Skeletal muscle satellite cell (primary cell): ENCODE measurements around the gene ARL9.

Experiments
- H3K27me3 ChIP-seq: 2 replicates; pipeline ENCODE4 v1.7.0; 2013; ENCODE audit warnings: low read length; ENCODE audit not compliant: control insufficient read depth, insufficient read depth
- H3K36me3 ChIP-seq: 2 replicates; pipeline ENCODE4 v1.7.0; 2013; ENCODE audit warnings: mild to moderate bottlenecking, control low read depth, low read length; ENCODE audit not compliant: insufficient read depth
- H3K4me1 ChIP-seq: 2 replicates; pipeline ENCODE4 v1.7.0; 2013; ENCODE audit warnings: low read length; ENCODE audit not compliant: control insufficient read depth, insufficient read depth
- H3K4me2 ChIP-seq: 2 replicates; pipeline ENCODE4 v1.7.0; 2013; ENCODE audit warnings: mild to moderate bottlenecking, low read length
- H3K4me3 ChIP-seq: 2 replicates; pipeline ENCODE4 v1.7.0; 2013; ENCODE audit warnings: low read length
- H3K9ac ChIP-seq: 2 replicates; pipeline ENCODE4 v1.7.0; 2013; ENCODE audit warnings: mild to moderate bottlenecking, low read depth, low read length, moderate library complexity
- H3K9me3 ChIP-seq: replicated peaks from 2 replicates; pipeline ENCODE4 v1.7.0; 2013; ENCODE audit warnings: mild to moderate bottlenecking, control low read depth, low read length

The ARL9 gene

GRCh38 chr4:56469489-56470210, 35.9 kb upstream of the ARL9 start:
- H3K4me3 ChIP-seq = no peak overlapping the region
- peaks cover 34% of the 10 kb centered on the region for H3K36me3 ChIP-seq
- H3K9me3 ChIP-seq = no peaks in the 10 kb centered on the region
- H3K4me1 ChIP-seq = peaks cover 22% of the 10 kb centered on the region
- no peaks in the 10 kb centered on the region for H3K27me3 ChIP-seq
- H3K9ac ChIP-seq = no peak overlapping the region
- peak overlapping the region; percentile 88 for H3K4me2 ChIP-seq

- Histone ChIP-seq H3K9me3 (no peaks in the 10 kb centered on the region), H3K36me3 (peaks cover 82% of the 10 kb centered on the region), H3K9ac (no peak overlapping the region), H3K27me3 (no peaks in the 10 kb centered on the region), H3K4me3 (no peak overlapping the region), H3K4me1 (no peaks in the 10 kb centered on the region), H3K4me2 (no peak overlapping the region)
These were observed 29.7 kb upstream of the ARL9 start for GRCh38 chr4:56475917-56476316.

DNA sequence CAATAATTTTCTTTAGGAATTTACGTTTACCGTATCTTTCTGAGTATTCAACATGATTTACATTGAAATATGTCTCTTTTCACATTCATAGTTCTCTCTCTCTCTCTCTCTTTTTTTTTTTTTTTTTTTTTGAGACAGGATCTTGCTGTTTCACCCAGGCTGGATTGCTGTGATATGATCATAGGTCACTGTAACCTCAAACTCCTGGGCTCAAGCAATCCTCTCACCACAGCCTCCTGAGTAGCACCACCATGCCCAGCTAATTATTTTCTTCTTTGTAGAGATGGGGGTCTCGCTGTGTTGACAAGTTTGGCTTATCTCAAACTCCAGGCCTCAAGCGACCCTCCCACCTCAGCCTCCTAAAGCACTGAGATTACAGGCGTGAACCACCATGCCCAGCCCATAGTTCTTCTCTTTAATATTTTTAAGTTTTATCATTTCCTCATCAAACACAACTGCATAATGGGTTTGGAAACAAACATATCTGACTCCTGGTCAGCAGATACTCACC, 28.3 kb upstream of the ARL9 start:
- Histone ChIP-seq H3K4me2 (no peak overlapping the region), H3K9me3 (no peaks in the 10 kb centered on the region), H3K4me3 (no peak overlapping the region), H3K27me3 (no peaks in the 10 kb centered on the region), H3K4me1 (no peaks in the 10 kb centered on the region), H3K9ac (no peak overlapping the region), H3K36me3 (peaks cover 75% of the 10 kb centered on the region)

DNA sequence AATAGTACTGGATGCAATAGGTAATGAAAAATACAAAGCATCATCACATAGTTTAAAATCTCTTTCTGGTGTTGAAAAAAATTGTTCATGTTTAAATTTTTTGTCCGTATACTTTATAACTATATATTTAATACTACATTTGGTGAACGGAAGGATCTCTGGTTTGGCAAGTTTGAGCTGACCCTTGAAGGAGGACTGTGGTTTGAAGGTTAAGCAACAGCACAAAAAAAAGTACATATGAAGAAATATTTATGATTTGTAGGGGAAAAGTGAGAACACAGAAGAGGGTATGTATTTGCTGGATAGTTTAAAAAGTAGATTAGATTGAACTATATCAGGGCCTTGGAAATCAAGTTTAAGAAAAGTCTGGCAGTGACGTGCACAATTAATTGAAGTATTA, 24.9 kb upstream of the ARL9 start:
- Histone ChIP-seq H3K4me3 (no peak overlapping the region), H3K9ac (no peak overlapping the region), H3K4me1 (no peaks in the 10 kb centered on the region), H3K9me3 (no peaks in the 10 kb centered on the region), H3K4me2 (no peak overlapping the region), H3K36me3 (peaks cover 61% of the 10 kb centered on the region), H3K27me3 (no peaks in the 10 kb centered on the region)

DNA sequence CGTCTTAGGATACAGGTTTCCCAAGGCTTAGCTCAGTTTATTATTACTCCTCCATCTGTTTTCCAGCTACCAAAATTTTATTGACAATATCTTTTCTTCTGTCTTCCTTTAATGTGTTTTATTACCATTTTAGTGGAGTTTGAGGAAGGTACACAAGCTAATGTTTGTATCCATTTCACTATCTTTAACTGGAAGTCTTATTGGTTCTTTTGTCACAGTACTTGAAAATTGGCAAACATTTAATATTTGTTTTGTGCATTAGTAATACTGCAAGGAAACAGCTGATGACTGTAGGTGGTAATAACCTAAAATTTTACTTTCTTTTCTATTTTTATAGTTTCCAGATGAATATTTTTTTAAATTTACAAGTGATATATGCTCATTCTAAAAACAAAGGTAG, 9.3 kb upstream of the ARL9 start:
- Histone ChIP-seq H3K9me3 (no peaks in the 10 kb centered on the region), H3K36me3 (peaks cover 51% of the 10 kb centered on the region), H3K27me3 (no peaks in the 10 kb centered on the region), H3K4me1 (no peaks in the 10 kb centered on the region), H3K9ac (no peak overlapping the region), H3K4me3 (no peak overlapping the region), H3K4me2 (no peak overlapping the region)

- Histone ChIP-seq H3K4me3 (no peak overlapping the region), H3K4me1 (peaks cover 11% of the 10 kb centered on the region), H3K9ac (no peak overlapping the region), H3K36me3 (no peaks in the 10 kb centered on the region), H3K27me3 (no peaks in the 10 kb centered on the region), H3K4me2 (no peak overlapping the region), H3K9me3 (no peaks in the 10 kb centered on the region)
These were observed 5.5 kb downstream of the ARL9 start for GRCh38 chr4:56511098-56511497.

GRCh38 chr4:56512166-56512565, 6.6 kb downstream of the ARL9 start:
- Histone ChIP-seq H3K9ac (no peak overlapping the region), H3K36me3 (no peaks in the 10 kb centered on the region), H3K4me2 (no peak overlapping the region), H3K9me3 (no peaks in the 10 kb centered on the region), H3K4me3 (no peak overlapping the region), H3K4me1 (peaks cover 8% of the 10 kb centered on the region), H3K27me3 (no peaks in the 10 kb centered on the region)

DNA sequence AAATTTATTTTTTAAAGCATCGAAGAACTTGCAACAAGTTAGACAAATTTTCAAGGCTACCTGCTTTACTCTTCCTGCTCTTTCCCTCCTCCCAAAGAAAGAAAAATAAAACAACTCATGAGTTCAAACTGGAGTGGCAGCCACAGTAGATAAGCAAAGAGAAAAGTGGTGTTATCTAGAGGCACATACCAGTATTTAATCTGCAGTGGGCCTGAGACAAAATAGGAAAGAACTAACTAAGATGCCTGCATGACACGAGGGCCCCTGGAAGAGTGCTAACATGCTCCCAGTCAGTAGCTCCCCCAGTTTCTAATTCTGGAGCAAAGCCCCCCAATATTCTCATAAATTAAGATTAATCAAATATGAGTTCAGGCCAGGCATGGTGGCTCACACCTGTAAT, 7.9 kb downstream of the ARL9 start:
- no peak overlapping the region for H3K9ac ChIP-seq
- H3K27me3 ChIP-seq = no peaks in the 10 kb centered on the region
- H3K36me3 ChIP-seq = no peaks in the 10 kb centered on the region

DNA sequence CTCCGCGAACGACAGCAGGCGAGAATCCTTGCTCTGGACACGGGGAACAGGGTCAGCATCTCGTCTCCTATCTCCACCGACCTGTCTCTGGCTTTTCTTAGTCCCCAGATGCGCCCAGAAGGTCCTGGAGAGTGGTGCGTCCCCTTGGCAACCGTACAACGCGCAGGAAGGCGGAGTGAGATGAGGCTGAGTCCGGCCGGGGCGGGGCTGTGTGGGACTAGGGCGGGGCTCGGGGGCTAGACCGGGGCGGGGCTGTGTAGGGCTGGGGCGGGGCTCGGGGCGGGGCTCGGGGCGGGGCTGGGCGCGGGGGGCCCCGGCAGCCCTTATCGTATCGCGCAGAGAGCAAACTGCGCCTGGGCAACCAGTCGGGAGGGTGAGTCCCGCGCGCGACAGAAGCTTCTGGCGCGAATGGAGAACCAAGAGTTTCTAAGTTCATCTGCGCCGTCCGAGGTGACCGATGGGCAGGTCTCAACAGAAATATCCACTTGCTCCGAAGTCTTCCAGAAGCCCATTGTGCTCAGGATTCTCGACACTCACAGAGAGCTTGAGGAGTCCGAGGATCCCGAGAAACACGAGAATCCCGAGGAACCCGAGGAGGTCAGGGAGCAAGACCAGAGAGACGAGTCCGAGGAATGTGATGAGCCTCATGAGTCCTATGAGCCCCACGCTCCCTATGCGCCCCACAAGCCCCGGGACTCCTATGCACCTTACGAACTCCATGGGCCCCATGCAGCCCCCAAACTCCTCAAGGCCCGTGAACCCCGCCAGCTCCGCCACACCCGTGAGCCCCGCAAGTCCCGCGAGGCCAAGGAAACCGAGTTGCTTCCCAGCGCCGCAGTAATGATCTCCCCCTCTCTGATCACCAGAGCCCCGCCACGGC, 24.9 kb downstream of the ARL9 start:
- Histone ChIP-seq H3K36me3 (no peaks in the 10 kb centered on the region), H3K9me3 (no peaks in the 10 kb centered on the region), H3K9ac (peak overlapping the region; percentile 79), H3K4me1 (peaks cover 10% of the 10 kb centered on the region), H3K27me3 (peaks cover 40% of the 10 kb centered on the region), H3K4me3 (peak overlapping the region; percentile 84), H3K4me2 (peak overlapping the region; percentile 100)

More for the DNA sequence above, 7.9 kb downstream of the ARL9 start:
- peaks cover 8% of the 10 kb centered on the region for H3K4me1 ChIP-seq
- no peaks in the 10 kb centered on the region for H3K9me3 ChIP-seq
- no peak overlapping the region for H3K4me3 ChIP-seq
- no peak overlapping the region for H3K4me2 ChIP-seq

- H3K4me2 ChIP-seq = peak overlapping the region; percentile 100
- H3K9ac ChIP-seq = peak overlapping the region; percentile 79
- peak overlapping the region; percentile 84 for H3K4me3 ChIP-seq
- H3K36me3 ChIP-seq = no peaks in the 10 kb centered on the region
- peaks cover 40% of the 10 kb centered on the region for H3K27me3 ChIP-seq
- no peaks in the 10 kb centered on the region for H3K9me3 ChIP-seq
- H3K4me1 ChIP-seq = peaks cover 10% of the 10 kb centered on the region
These were observed 25.7 kb downstream of the ARL9 start for GRCh38 chr4:56531149-56531770.

DNA sequence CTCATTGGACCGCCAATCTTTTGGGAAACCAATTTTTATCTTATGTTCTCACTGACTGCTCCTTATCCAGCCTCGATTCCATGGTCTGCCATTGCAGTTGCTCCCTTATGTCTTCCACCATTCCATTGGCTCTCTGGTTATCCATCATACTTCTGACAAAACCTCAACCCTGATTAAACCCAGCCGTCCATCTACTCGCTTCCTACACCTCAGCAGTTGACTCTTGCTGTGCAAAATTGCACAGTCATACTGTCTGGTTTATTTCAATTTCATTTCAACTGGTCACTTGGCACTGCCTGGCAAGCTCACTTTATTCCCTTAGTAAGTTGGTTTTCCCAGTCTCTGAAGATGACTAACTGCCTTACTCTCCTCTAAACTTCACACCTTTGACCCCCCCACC, 26.2 kb downstream of the ARL9 start:
- H3K4me2 ChIP-seq = no peak overlapping the region
- no peak overlapping the region for H3K4me3 ChIP-seq
- peaks cover 40% of the 10 kb centered on the region for H3K27me3 ChIP-seq
- H3K9me3 ChIP-seq = no peaks in the 10 kb centered on the region
- no peaks in the 10 kb centered on the region for H3K36me3 ChIP-seq
- H3K4me1 ChIP-seq = peaks cover 10% of the 10 kb centered on the region
- no peak overlapping the region for H3K9ac ChIP-seq
